Epithelial cell of esophagus (primary cell): ENCODE results near the gene IRX5.

Source experiments
- DNase-seq: peaks from one replicate; pipeline ENCODE4 v3.0.0; 2010; ENCODE audit warnings: low read depth
- H3K4me3 ChIP-seq: 2 replicates; pipeline ENCODE4 v1.5.1; 2011; ENCODE audit warnings: mild to moderate bottlenecking, low read length, control low read depth
- CTCF ChIP-seq: IDR thresholded peaks from 2 replicates; pipeline ENCODE4 v1.5.1; 2011; ENCODE audit warnings: low read depth, mild to moderate bottlenecking, low read length, control low read depth, inconsistent platforms; ENCODE audit not compliant: insufficient read depth; ENCODE audit errors: missing control alignments

IRX5 gene

GRCh38 chr16:54930869-54931119 lies 129 bp downstream of the IRX5 start:
- peak overlapping the region; percentile 91 for H3K4me3 ChIP-seq
- no peak for DNase-seq

GRCh38 chr16:54931120-54932014 lies 702 bp downstream of the IRX5 start:
- peak overlapping the region; percentile 91 for H3K4me3 ChIP-seq
- peak; percentile 64 for DNase-seq
- no peak for TF ChIP-seq CTCF

More at GRCh38 chr16:54930869-54931119, 129 bp downstream of the IRX5 start:
- no peak for TF ChIP-seq CTCF

- peak; percentile 48 for DNase-seq
- no peak for TF ChIP-seq CTCF
- H3K4me3 ChIP-seq, result peak overlapping the region; percentile 91
These were observed 1.5 kb downstream of the IRX5 start for GRCh38 chr16:54932021-54932660.

- H3K4me3 ChIP-seq, result peak overlapping the region; percentile 91
- no peak for TF ChIP-seq CTCF
These were observed 2.1 kb downstream of the IRX5 start for GRCh38 chr16:54932737-54933254.

GRCh38 chr16:54933281-54934011 lies 2.8 kb downstream of the IRX5 start:
- DNase-seq, result peak; percentile 36
- no peak for TF ChIP-seq CTCF
- peak overlapping the region; percentile 60 for H3K4me3 ChIP-seq

More at GRCh38 chr16:54932737-54933254, 2.1 kb downstream of the IRX5 start:
- peak; percentile 42 for DNase-seq

GRCh38 chr16:54934481-54935265 lies 4.0 kb downstream of the IRX5 start:
- peak; percentile 67 for DNase-seq
- H3K4me3 ChIP-seq, result peak overlapping the region; percentile 60
- peak; percentile 38 for TF ChIP-seq CTCF
